Large intestine (tissue), 3 donors: ENCODE results near the gene DTNB. TPM values are rescaled to one million over a fixed set of nuclear protein-coding genes. Genes with fewer than 3 reads are reported as not detected.
"Not testable (repeated sequence)": the region's sequence is repeated elsewhere in the genome, so short reads cannot be mapped to it uniquely, and the experiment has no call there.

Experiments used
- DNase-seq, 2 donors: peaks; one replicate each; pipeline versions ENCODE4 v3.0.0 to v3.0.0-alpha.2; 2013
- H3K27ac ChIP-seq: one replicate; pipeline ENCODE4 v1.5.1; 2013; ENCODE audit warnings: low read length
- H3K27me3 ChIP-seq: 2 replicates; pipeline ENCODE4 v1.6.1; 2013; ENCODE audit warnings: low read length; ENCODE audit not compliant: control insufficient read depth, insufficient read depth
- H3K36me3 ChIP-seq: 2 replicates; pipeline ENCODE4 v1.6.1; 2013; ENCODE audit warnings: low read length; ENCODE audit not compliant: control insufficient read depth, insufficient read depth
- H3K4me1 ChIP-seq: one replicate; pipeline ENCODE4 v1.6.1; 2013; ENCODE audit warnings: low read length; ENCODE audit not compliant: control insufficient read depth, insufficient read depth
- H3K4me3 ChIP-seq: one replicate; pipeline ENCODE4 v1.5.1; 2013; ENCODE audit warnings: low read length
- H3K9me3 ChIP-seq: one replicate; pipeline ENCODE4 v1.6.1; 2013; ENCODE audit warnings: mild to moderate bottlenecking, low read depth, low read length, moderate library complexity; ENCODE audit not compliant: control insufficient read depth
- WGBS: methylation state at CpG from one replicate; pipeline ENCODE4 v1.1.5; 2013; ENCODE audit warnings: low lambda C conversion rate; ENCODE audit not compliant: insufficient coverage; 5-methylcytosine and 5-hydroxymethylcytosine counted together
- polyA plus RNA-seq: library from polyadenylated mRNA; unstranded; fragments of 120-200 nt; gene quantifications from one replicate; pipeline ENCODE4 v1.2.1, GENCODE V29; 2013

DTNB gene
- polyA plus RNA-seq, 1 donor, result 6.8 TPM

- no peaks in the 10 kb centered on the region for H3K27me3 ChIP-seq
- H3K36me3 ChIP-seq, result no peaks in the 10 kb centered on the region
- H3K27ac ChIP-seq, result no peak overlapping the region
- WGBS, result 33% methylated on average over 1 of the region's 5 CpGs
- peak; percentile 11 to 63 for DNase-seq
- peaks cover 16% of the 10 kb centered on the region for H3K4me1 ChIP-seq
- H3K9me3 ChIP-seq, result no peaks in the 10 kb centered on the region
- H3K4me3 ChIP-seq, result no peak overlapping the region
Observed at GRCh38 chr2:25615386-25615785, 58.0 kb downstream of the DTNB start.

GRCh38 chr2:25614711-25615110 lies 58.7 kb downstream of the DTNB start:
- H3K36me3 ChIP-seq, result no peaks in the 10 kb centered on the region
- no peak overlapping the region for H3K27ac ChIP-seq
- DNase-seq, result no peak
- H3K4me1 ChIP-seq, result peaks cover 16% of the 10 kb centered on the region
- 94% methylated on average over 3 of the region's 8 CpGs for WGBS
- H3K27me3 ChIP-seq, result no peaks in the 10 kb centered on the region
- no peaks in the 10 kb centered on the region for H3K9me3 ChIP-seq
- H3K4me3 ChIP-seq, result no peak overlapping the region

GRCh38 chr2:25608718-25609117 lies 64.7 kb downstream of the DTNB start:
- Histone ChIP-seq H3K4me3 (no peak overlapping the region), H3K4me1 (no peaks in the 10 kb centered on the region), H3K27ac (no peak overlapping the region), H3K36me3 (no peaks in the 10 kb centered on the region), H3K27me3 (no peaks in the 10 kb centered on the region), H3K9me3 (no peaks in the 10 kb centered on the region)
- no peak for DNase-seq

GRCh38 chr2:25606892-25607291 lies 66.5 kb downstream of the DTNB start:
- DNase-seq, result peak; percentile 12 to 14
- no peaks in the 10 kb centered on the region for H3K36me3 ChIP-seq
- 50% methylated on average over 1 of the region's 1 CpG for WGBS
- no peaks in the 10 kb centered on the region for H3K9me3 ChIP-seq
- H3K27ac ChIP-seq, result no peak overlapping the region
- no peak overlapping the region for H3K4me3 ChIP-seq
- H3K27me3 ChIP-seq, result no peaks in the 10 kb centered on the region
- H3K4me1 ChIP-seq, result no peaks in the 10 kb centered on the region

GRCh38 chr2:25602333-25602723 lies 71.0 kb downstream of the DTNB start:
- Histone ChIP-seq H3K4me3 (no peak overlapping the region), H3K9me3 (no peaks in the 10 kb centered on the region), H3K27me3 (no peaks in the 10 kb centered on the region), H3K4me1 (no peaks in the 10 kb centered on the region), H3K36me3 (no peaks in the 10 kb centered on the region), H3K27ac (no peak overlapping the region)
- DNase-seq, result no peak

- WGBS, result no CpG with 5 or more reads among the region's 9 CpGs
Observed at GRCh38 chr2:25601711-25602332, 71.6 kb downstream of the DTNB start.

GRCh38 chr2:25598911-25599310 lies 74.5 kb downstream of the DTNB start:
- no peak for DNase-seq
- no peaks in the 10 kb centered on the region for H3K27me3 ChIP-seq
- WGBS, result 100% methylated on average over 2 of the region's 4 CpGs
- H3K4me1 ChIP-seq, result no peaks in the 10 kb centered on the region
- no peaks in the 10 kb centered on the region for H3K36me3 ChIP-seq
- no peaks in the 10 kb centered on the region for H3K9me3 ChIP-seq
- no peak overlapping the region for H3K27ac ChIP-seq
- no peak overlapping the region for H3K4me3 ChIP-seq

More at GRCh38 chr2:25601711-25602332, 71.6 kb downstream of the DTNB start:
- H3K27me3 ChIP-seq, H3K36me3 ChIP-seq, H3K4me3 ChIP-seq, DNase-seq, H3K9me3 ChIP-seq, H3K4me1 ChIP-seq, H3K27ac ChIP-seq: not testable (repeated sequence)

GRCh38 chr2:25598332-25598731 lies 75.0 kb downstream of the DTNB start:
- no peak for DNase-seq
- no peaks in the 10 kb centered on the region for H3K27me3 ChIP-seq
- WGBS, result no CpG with 5 or more reads among the region's 2 CpGs
- H3K4me1 ChIP-seq, result no peaks in the 10 kb centered on the region
- H3K9me3 ChIP-seq, result no peaks in the 10 kb centered on the region
- H3K27ac ChIP-seq, result no peak overlapping the region
- no peaks in the 10 kb centered on the region for H3K36me3 ChIP-seq
- no peak overlapping the region for H3K4me3 ChIP-seq

- WGBS, result no CpG with 5 or more reads among the region's 2 CpGs
- H3K36me3 ChIP-seq, result no peaks in the 10 kb centered on the region
- no peaks in the 10 kb centered on the region for H3K27me3 ChIP-seq
- no peaks in the 10 kb centered on the region for H3K9me3 ChIP-seq
- no peak overlapping the region for H3K27ac ChIP-seq
- no peaks in the 10 kb centered on the region for H3K4me1 ChIP-seq
- no peak for DNase-seq
- no peak overlapping the region for H3K4me3 ChIP-seq
Observed at GRCh38 chr2:25597881-25598280, 75.5 kb downstream of the DTNB start.

- no peaks in the 10 kb centered on the region for H3K9me3 ChIP-seq
- WGBS, result 83% methylated on average over 1 of the region's 1 CpG
- no peaks in the 10 kb centered on the region for H3K36me3 ChIP-seq
- H3K27me3 ChIP-seq, result no peaks in the 10 kb centered on the region
- H3K27ac ChIP-seq, result no peak overlapping the region
- no peak overlapping the region for H3K4me3 ChIP-seq
- DNase-seq, result no peak
- H3K4me1 ChIP-seq, result no peaks in the 10 kb centered on the region
Observed at GRCh38 chr2:25596516-25597244, 76.7 kb downstream of the DTNB start.

- no peak for DNase-seq
- Histone ChIP-seq H3K27ac (no peak overlapping the region), H3K4me1 (no peaks in the 10 kb centered on the region), H3K9me3 (no peaks in the 10 kb centered on the region), H3K4me3 (no peak overlapping the region), H3K27me3 (no peaks in the 10 kb centered on the region), H3K36me3 (no peaks in the 10 kb centered on the region)
- WGBS, result 100% methylated on average over 1 of the region's 6 CpGs
Observed at GRCh38 chr2:25595393-25595792, 78.0 kb downstream of the DTNB start.
